Heart right ventricle (tissue), 16 donors: Measurements from ENCODE around the gene ZNF200. TPM values are rescaled to one million over a fixed set of nuclear protein-coding genes. Genes with fewer than 3 reads are reported as not detected.

ENCODE experiments used
- ATAC-seq, 8 donors: fragments of 200-7000 bp; cut with Tn5 transposase; one replicate each; pipeline ENCODE4 v1.9.1; 2020; ENCODE audit warnings: mild to moderate bottlenecking in 8 of 8, moderate library complexity in 8 of 8, moderate number of reproducible peaks in 1 of 8
- DNase-seq, 2 donors: peaks; one replicate each; pipeline ENCODE4 v3.0.0-alpha.2; 2020
- H3K27ac ChIP-seq, 10 donors: fragments of 200-600 bp; sonication (generic) in 2 of 10; one replicate each; pipeline versions ENCODE4 v1.5.0 to v1.8.0; 2020 to 2022; ENCODE audit warnings: mild to moderate bottlenecking in 3 of 10
- H3K27me3 ChIP-seq, 7 donors: fragments of 200-600 bp; one replicate each; pipeline ENCODE4 v1.8.0; 2021 to 2022; ENCODE audit warnings: mild to moderate bottlenecking in 2 of 7
- H3K36me3 ChIP-seq, 9 donors: fragments of 200-600 bp; sonication (generic) in 1 of 9; one replicate each; pipeline versions ENCODE4 v1.5.0 to v1.8.0; 2020 to 2022; ENCODE audit warnings: mild to moderate bottlenecking in 2 of 9
- H3K4me1 ChIP-seq, 9 donors: fragments of 200-600 bp; sonication (generic) in 1 of 9; one replicate each; pipeline versions ENCODE4 v1.5.0 to v1.8.0; 2020 to 2022; ENCODE audit warnings: mild to moderate bottlenecking in 4 of 9
- H3K4me3 ChIP-seq, 10 donors: fragments of 200-600 bp; sonication (generic) in 2 of 10; one replicate each; pipeline versions ENCODE4 v1.5.0 to v1.8.0; 2020 to 2022; ENCODE audit warnings: mild to moderate bottlenecking in 7 of 10, moderate library complexity in 2 of 10
- H3K9me3 ChIP-seq, 11 donors: fragments of 200-600 bp in 10 of 11; sonication (generic) in 2 of 11; one replicate each; pipeline versions ENCODE4 v1.5.0 to v1.8.0; 2013 to 2022; ENCODE audit warnings: mild to moderate bottlenecking in 2 of 11, control low read depth in 1 of 11, moderate library complexity in 1 of 11
- WGBS, 2 donors: extraction: QIAGEN DNeasy Blood & Tissue Kit; methylation state at CpG; one replicate each; pipeline ENCODE4 v1.1.7; 2013; ENCODE audit warnings: inconsistent platforms in 1 of 2; 5-methylcytosine and 5-hydroxymethylcytosine counted together
- intact Hi-C, 10 donors: fragments of 100-400 bp; cut with DNase I; formaldehyde crosslinking; loops; one replicate each; pipeline versions ENCODE4 v1.11.1 to v1.14.2; 2022
- polyA plus RNA-seq, 2 donors: library from polyadenylated mRNA; stranded (reverse); fragments of 200-250 nt; gene quantifications; one replicate each; pipeline ENCODE4 v1.2.3, GENCODE V29; 2013
- total RNA-seq, 10 donors: library from RNA; stranded (reverse); fragmentation: NEBNext Ultra II Directional in 3 of 10; extraction: Animal tissue kit (Norgen Biotek cat#: 25700) in 3 of 10; gene quantifications; one replicate each; pipeline versions ENCODE4 v1.2.1 to v1.2.4, GENCODE V29; 2021 to 2023
- TF ChIP-seq, protein P1 (sequence below), 9 donors: fragments of 200-600 bp; sonication (generic) in 2 of 9; IDR thresholded peaks; one replicate each; pipeline versions ENCODE4 v1.5.0 to v1.8.0; 2021 to 2022; ENCODE audit warnings: antibody characterized with exemption in 9 of 9, mild to moderate bottlenecking in 5 of 9, moderate library complexity in 1 of 9
- donor health status: Arrhythmogenic right ventricular cardiomyopathy.
- donor health status: ischemic (EF 13 %, LVEDD 7.1; RV severe dilation, severe dysfunction).
- donor health status: healthy with polysubstance abuse.
- donor health status: DM: no; HTN: yes; CAD: no.
- donor health status: DM: no; HTN: no; CAD: no.
- donor health status: ischemic (EF 25% LVEDD 6.9; RV normal size, moderate dysfunction).
- donor health status: ischemic (EF 25% LVEDD 5.7; RV mildly dilated, moderate dysfunction).
- donor health status: healthy.
- donor health status: DM: yes; HTN: yes; CAD: no.
- donor health status: Ischemic cardiomyopathy.
- donor health status: ischemic (EF 35%, LVEDD 5.7; RV mildly dilated, moderate dysfunction).
- donor health status: nonischemic (EF 11% LVEDD 7.7; RV severe dilation, severe dysfunction).
- donor health status: DM: yes; HTN: yes; CAD: no.
- donor health status: PGD.
- donor health status: ischemic (EF 29% LVEDD 5.4; RV normal size, mild dysfunction).
- donor health status: nonischemic (EF 23%, LVEDD 6.1; RV moderate dilation, normal function).

ZNF200 gene
- total and polyA plus RNA-seq, 12 donors = 2.9 to 8.9 (median 5.9) TPM

DNA sequence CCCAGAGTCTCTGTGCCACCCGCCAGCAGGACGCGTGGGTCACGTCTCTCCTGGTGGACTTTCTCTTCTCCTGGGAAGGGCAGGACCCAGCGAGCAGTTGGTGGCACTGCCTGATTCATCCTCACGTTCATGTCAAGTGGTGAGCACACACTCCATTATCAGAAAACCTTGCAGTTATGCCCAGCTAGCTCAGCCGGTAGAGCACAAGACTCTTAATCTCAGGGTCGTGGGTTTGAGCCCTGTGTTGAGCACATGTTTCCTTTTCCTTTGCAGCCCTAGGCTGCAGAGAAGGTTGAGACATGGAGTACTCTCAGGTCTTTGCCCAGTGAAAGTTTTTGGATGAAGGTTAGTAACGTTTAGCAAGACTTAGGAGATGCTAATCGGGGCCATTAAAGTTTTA is 39.0 kb downstream of the ZNF200 start:
- Histone ChIP-seq H3K4me3 (no peak overlapping the region), H3K27ac (no peak overlapping the region), H3K27me3 (peaks cover 22 to 90% (median 77%) of the 10 kb centered on the region in 7 donors), H3K9me3 (peaks cover 0 to 4% (median 0%) of the 10 kb centered on the region in 11 donors), H3K36me3 (no peaks in the 10 kb centered on the region), H3K4me1 (peaks cover 0 to 5% (median 0%) of the 10 kb centered on the region in 9 donors)
- TF ChIP-seq, protein P1, sequence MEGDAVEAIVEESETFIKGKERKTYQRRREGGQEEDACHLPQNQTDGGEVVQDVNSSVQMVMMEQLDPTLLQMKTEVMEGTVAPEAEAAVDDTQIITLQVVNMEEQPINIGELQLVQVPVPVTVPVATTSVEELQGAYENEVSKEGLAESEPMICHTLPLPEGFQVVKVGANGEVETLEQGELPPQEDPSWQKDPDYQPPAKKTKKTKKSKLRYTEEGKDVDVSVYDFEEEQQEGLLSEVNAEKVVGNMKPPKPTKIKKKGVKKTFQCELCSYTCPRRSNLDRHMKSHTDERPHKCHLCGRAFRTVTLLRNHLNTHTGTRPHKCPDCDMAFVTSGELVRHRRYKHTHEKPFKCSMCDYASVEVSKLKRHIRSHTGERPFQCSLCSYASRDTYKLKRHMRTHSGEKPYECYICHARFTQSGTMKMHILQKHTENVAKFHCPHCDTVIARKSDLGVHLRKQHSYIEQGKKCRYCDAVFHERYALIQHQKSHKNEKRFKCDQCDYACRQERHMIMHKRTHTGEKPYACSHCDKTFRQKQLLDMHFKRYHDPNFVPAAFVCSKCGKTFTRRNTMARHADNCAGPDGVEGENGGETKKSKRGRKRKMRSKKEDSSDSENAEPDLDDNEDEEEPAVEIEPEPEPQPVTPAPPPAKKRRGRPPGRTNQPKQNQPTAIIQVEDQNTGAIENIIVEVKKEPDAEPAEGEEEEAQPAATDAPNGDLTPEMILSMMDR (IDR thresholded peaks at IDR 0.05) = no peak
- ATAC-seq = no peak
- no peak for DNase-seq
- WGBS, 2 donors = 68 to 72% methylated on average over 10 of the region's 10 CpGs
- intact Hi-C loops = no loop called here

DNA sequence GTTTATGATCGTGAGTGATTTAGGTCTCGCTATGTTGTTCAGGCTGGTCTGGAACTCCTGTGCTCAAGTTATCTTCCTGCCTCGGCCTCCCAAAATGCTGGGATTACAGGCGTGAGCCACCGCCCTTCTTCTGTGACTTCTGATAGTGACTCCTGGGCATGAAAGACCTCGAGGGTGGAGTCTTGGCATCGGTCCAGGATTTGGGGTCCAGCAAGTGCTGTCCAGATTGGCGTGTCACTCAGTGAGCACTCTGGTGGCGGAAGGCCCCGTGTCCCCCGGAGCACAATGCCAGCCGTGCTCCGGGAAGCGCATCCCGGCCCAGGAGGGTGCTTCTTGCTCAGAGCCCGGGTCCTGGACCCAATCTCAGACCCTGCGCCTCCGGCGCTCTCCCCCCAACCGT is 40.2 kb downstream of the ZNF200 start:
- Histone ChIP-seq H3K27ac (no peak overlapping the region), H3K9me3 (no peaks in the 10 kb centered on the region), H3K4me3 (no peak overlapping the region), H3K36me3 (no peaks in the 10 kb centered on the region), H3K4me1 (peaks cover 0 to 10% (median 1%) of the 10 kb centered on the region in 9 donors), H3K27me3 (peaks cover 22 to 91% (median 84%) of the 10 kb centered on the region in 7 donors)
- no peak for ATAC-seq
- TF ChIP-seq, protein P1 (IDR thresholded peaks at IDR 0.05) = no peak
- intact Hi-C loops = no loop called here
- DNase-seq = no peak
- 72 to 81% methylated on average over 20 of the region's 20 CpGs for WGBS, 2 donors

DNA sequence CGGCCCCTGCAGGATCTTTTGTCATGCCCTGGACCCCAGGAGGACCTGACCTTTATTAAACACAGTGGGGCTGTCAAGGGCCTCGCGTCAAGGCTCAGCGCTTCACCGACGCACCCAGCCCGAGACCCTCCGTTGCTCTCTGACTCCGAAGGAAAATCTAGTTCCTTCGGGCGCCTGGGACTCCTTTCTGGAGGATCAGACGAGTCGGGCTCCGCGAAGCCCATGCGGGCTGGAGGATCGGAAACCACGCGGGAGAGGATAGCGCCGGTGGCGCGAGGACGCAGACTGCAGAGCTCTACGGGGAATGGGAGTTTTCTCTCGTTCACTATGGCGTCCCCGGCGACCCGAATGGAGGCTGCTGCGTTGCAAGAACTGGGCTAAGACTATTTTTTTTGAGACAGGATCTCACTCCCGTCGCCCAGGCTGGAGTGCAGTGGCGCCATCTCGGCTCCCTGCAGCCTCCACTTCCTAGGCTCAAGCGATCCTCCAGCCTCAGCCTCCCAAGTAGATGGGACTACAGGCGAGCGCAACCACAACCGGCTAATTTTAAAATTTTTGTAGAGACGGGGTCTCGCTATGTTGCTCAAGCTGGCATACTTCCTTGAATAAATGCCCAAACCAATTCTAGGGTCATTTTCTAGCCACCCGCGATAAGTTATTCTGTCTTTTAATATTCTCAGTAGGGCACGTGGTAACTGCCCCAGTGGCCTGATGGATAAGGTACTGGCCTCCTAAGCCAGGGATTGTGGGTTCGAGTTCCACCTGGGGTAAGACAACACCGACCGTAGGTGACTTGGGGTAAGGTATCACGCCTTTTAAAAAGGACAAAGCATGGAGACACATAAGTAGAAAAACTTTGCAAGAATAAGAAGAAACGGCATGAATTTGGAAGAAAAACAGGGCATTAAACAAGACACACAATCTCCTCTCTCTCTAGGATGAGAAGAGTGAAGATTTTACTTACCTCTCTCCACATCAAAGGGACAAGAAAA is 41.4 kb downstream of the ZNF200 start:
- TF ChIP-seq, protein P1 (IDR thresholded peaks at IDR 0.05) = no peak
- 66 to 72% methylated on average over 49 of the region's 49 CpGs for WGBS, 2 donors
- H3K27me3 ChIP-seq = peaks cover 31 to 94% (median 92%) of the 10 kb centered on the region in 7 donors

DNA sequence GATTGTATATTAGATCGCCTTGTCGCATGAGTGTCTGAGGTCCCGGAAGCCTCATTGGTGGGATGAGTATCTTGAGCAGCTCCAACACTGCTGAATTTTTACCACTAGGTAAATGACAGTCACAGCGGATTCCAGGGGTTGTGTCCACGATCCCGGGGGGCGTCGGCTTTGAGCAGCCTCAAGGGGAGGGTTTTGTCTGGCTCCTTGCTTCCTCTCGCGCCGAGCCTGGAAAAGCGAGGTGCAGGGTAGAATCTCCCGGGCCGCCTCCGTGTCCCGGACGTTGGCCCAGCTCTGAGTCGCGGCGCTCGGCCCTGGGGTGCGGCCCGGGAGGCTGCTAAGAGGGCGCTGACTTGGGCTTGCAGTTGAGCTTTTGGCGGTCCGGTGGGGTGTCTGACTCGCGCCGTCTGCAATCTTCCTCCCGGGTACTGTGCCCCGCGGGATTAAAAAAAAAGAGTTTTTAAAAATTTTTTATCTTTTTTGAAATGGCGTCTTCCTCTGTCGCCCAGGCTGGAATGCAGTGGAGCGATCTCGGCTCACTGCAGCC is 42.4 kb downstream of the ZNF200 start:
- 33 to 42% methylated on average over 36 of the region's 36 CpGs for WGBS, 2 donors
- TF ChIP-seq, protein P1 (IDR thresholded peaks at IDR 0.05) = no peak
- Histone ChIP-seq H3K4me1 (peaks cover 10 to 29% (median 18%) of the 10 kb centered on the region in 9 donors), H3K4me3 (peak overlapping the region in 1 of 10 donors; percentile 10), H3K36me3 (no peaks in the 10 kb centered on the region), H3K27ac (no peak overlapping the region), H3K9me3 (no peaks in the 10 kb centered on the region), H3K27me3 (peaks cover 37 to 99% (median 97%) of the 10 kb centered on the region in 7 donors)
- intact Hi-C loops = no loop called here
- DNase-seq (no peak), ATAC-seq (no peak)

More for the DNA sequence above, 41.4 kb downstream of the ZNF200 start:
- Histone ChIP-seq H3K36me3 (no peaks in the 10 kb centered on the region), H3K4me1 (peaks cover 10 to 23% (median 14%) of the 10 kb centered on the region in 9 donors), H3K27ac (no peak overlapping the region), H3K4me3 (peak overlapping the region in 1 of 10 donors; percentile 3), H3K9me3 (no peaks in the 10 kb centered on the region)
- intact Hi-C loops = no loop called here
- ATAC-seq (no peak), DNase-seq (no peak)
